HG02763 (cell line): ENCODE results near the gene ZFAND6.
"Not testable (repeated sequence)": the region's sequence is repeated elsewhere in the genome, so short reads cannot be mapped to it uniquely, and the experiment has no call there.

ENCODE experiments used
- ATAC-seq: cut with Tn5 transposase; IDR thresholded peaks from one replicate; pipeline ENCODE4 v1.9.1; 2021; ENCODE audit warnings: mild to moderate bottlenecking, moderate library complexity; ENCODE audit not compliant: unreplicated experiment

Gene ZFAND6

GRCh38 chr15:80095511-80095910, 36.0 kb downstream of the ZFAND6 start:
- ATAC-seq: no peak

GRCh38 chr15:80095969-80096368, 36.5 kb downstream of the ZFAND6 start:
- ATAC-seq: no peak

- ATAC-seq: no peak
These were observed 38.9 kb downstream of the ZFAND6 start for GRCh38 chr15:80098341-80098740.

- ATAC-seq: no peak
These were observed 39.8 kb downstream of the ZFAND6 start for GRCh38 chr15:80099241-80099640.

- ATAC-seq: not testable (repeated sequence)
These were observed 40.2 kb downstream of the ZFAND6 start for GRCh38 chr15:80099662-80100061.

- ATAC-seq: no peak
These were observed 40.8 kb downstream of the ZFAND6 start for GRCh38 chr15:80100247-80100646.

- no peak for ATAC-seq
These were observed 45.7 kb downstream of the ZFAND6 start for GRCh38 chr15:80105193-80105592.

- no peak for ATAC-seq
These were observed 46.1 kb downstream of the ZFAND6 start for GRCh38 chr15:80105595-80105994.

GRCh38 chr15:80106051-80106450, 46.6 kb downstream of the ZFAND6 start:
- ATAC-seq: no peak

GRCh38 chr15:80107204-80107603, 47.7 kb downstream of the ZFAND6 start:
- ATAC-seq: no peak

- no peak for ATAC-seq
These were observed 48.3 kb downstream of the ZFAND6 start for GRCh38 chr15:80107774-80108173.

GRCh38 chr15:80109388-80109787, 49.9 kb downstream of the ZFAND6 start:
- ATAC-seq: no peak

- ATAC-seq: no peak
These were observed 51.4 kb downstream of the ZFAND6 start for GRCh38 chr15:80110920-80111319.

- ATAC-seq: no peak
These were observed 54.6 kb downstream of the ZFAND6 start for GRCh38 chr15:80114114-80114513.

- no peak for ATAC-seq
These were observed 55.5 kb downstream of the ZFAND6 start for GRCh38 chr15:80115021-80115420.

- no peak for ATAC-seq
These were observed 59.5 kb downstream of the ZFAND6 start for GRCh38 chr15:80118956-80119355.

- no peak for ATAC-seq
These were observed 61.2 kb downstream of the ZFAND6 start for GRCh38 chr15:80120636-80121035.

GRCh38 chr15:80121546-80121945, 62.1 kb downstream of the ZFAND6 start:
- no peak for ATAC-seq

- ATAC-seq: no peak
These were observed 63.6 kb downstream of the ZFAND6 start for GRCh38 chr15:80123034-80123433.

GRCh38 chr15:80127253-80127652, 67.8 kb downstream of the ZFAND6 start:
- not testable (repeated sequence) for ATAC-seq

GRCh38 chr15:80127911-80128310, 68.4 kb downstream of the ZFAND6 start:
- no peak for ATAC-seq

- no peak for ATAC-seq
These were observed 72.9 kb downstream of the ZFAND6 start for GRCh38 chr15:80132382-80132781.

GRCh38 chr15:80136854-80137253, 77.4 kb downstream of the ZFAND6 start:
- no peak for ATAC-seq

GRCh38 chr15:80138961-80139360, 79.5 kb downstream of the ZFAND6 start:
- no peak for ATAC-seq
